HG03521 (cell line): ENCODE measurements around the gene MAP2K3.
"Not testable (repeated sequence)": the region's sequence is repeated elsewhere in the genome, so short reads cannot be mapped to it uniquely, and the experiment has no call there.

Experiments
- ATAC-seq: cut with Tn5 transposase; IDR thresholded peaks from one replicate; pipeline ENCODE4 v1.9.1; 2021; ENCODE audit warnings: mild to moderate bottlenecking, moderate library complexity; ENCODE audit not compliant: unreplicated experiment

MAP2K3 gene

DNA sequence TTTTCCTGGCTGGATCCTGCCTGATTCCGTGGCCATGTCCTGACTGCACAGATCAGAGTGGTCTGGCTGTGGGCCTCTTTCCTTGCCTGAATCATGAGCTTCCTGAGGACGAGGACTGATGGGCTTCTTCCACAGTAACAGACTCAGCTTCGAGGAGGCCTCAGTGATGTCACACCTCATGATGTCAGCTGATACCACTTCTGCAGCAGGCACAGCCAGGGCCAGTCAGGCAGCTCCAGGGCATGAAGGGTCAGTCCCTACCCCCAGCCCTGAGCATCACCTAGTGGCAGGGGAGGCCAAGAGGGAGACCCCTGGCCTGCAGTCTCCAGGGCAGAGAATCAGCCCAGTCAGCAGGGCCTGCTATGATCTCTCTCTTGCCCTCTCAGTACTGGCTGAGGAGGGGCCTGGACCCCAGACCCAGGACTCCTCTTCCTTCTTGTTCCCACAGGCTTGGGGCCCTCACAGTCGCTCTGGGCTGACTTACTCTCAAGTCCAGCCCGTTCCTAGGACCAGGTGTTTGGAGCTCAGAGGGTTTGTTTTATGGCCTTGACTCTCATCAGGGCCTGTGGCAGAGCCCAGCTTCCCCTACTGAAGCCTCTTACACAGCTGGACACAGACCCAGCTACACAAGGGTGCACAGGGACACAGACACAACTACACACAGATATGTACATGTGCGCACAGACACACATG lies 65.0 kb downstream of the MAP2K3 start:
- not testable (repeated sequence) for ATAC-seq

DNA sequence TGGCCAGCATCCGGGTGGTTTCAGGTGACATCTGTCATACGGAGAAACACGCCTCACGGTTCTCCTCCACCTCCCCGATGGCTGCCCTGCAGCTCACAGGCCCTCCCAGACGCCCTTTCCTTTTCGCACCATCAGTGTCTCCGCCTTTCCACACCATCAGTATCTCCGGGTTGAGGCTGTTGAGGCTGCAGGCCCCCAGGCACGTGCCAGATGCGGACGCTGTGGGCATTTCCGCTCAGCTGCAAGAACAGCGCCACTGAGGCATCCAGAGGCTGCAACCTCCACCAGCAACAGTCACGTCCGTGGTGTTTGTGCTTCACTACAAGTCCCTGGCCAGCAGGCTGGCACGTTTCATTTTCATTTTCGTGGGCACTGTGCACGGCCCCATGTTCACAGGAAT lies 66.0 kb downstream of the MAP2K3 start:
- not testable (repeated sequence) for ATAC-seq

DNA sequence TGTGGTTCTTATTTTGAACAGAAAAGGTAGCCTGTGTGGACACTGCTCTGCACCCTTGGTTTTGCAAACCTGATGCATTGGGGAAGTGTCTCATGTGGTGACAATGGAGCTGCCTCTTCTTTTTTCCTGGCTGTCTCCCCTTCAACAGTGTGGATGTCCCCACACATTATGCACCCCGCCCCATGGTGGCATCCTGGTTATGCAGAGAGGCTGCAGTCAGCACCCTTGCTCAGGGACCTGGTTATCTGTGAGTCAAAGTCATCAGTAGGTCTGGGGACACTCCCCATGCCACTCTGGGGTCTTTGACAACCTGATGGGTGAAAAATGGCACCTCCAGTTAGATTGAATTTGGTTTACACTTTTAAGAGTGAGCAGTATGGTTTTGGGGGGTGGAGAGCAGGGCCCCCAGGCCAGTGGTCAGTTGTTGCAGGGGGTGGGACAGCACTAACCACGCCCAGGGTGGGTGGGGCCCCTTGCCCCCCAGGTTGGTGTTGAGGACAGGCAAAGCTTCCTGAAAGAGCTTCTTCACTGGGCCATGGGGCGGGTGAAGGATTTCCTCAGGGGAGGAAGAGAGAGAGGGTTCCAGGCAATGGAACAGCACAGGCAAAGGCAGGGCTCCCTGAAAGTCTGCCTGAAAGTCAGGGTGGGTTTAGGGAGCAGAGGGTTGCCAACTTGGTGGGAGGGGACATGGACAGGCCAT lies 67.0 kb downstream of the MAP2K3 start:
- ATAC-seq: no peak

DNA sequence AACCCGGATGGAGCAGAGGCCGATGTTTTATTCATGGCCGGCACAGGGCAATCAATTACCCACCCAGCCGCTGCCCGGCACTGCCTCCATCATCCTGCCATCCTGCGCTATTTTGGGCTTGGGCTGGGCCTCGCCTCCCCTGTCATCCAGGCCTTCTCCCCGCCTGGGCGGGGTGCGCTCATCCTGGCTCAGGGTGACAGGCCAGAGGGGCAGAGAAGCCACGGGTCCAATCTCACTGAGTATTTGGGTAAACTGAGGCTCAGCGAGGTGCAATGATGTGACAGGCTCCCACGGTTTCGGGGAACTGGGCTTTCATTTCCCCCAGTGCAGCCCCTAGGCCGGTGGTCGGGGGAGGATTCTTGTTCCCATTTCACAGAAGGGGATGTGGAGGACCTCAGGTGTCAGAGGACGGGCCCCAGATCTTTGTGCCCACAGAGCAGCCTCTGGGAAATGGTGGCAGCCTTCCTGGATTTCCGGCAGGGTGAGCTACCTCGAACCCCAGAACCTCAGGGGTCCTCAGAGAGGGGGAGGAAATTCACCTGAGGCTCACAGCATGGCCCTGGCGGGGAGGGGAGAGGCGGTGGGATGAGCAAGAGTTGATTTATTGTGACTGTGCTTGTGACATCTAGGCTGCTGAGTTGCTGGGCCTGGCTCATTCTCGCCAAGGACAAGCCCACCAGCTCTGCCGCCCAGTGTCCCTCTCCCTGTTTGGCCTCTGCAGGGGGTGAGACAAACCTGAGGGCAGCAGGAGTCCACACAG lies 67.9 kb downstream of the MAP2K3 start:
- no peak for ATAC-seq

DNA sequence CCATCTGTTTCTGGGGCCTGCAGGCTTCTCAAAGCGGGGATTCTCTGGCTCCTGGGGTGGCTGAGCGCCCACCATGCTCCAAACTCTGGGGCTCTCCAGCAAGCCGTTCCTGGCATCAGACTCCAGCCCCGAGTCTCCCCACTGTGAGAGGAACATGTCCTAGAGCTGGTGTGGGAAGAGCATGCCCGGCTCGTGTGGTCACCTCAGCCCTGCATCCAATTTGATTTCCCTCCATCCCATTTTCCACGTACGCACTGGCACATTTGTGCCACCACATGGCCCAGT lies 68.4 kb downstream of the MAP2K3 start:
- no peak for ATAC-seq

DNA sequence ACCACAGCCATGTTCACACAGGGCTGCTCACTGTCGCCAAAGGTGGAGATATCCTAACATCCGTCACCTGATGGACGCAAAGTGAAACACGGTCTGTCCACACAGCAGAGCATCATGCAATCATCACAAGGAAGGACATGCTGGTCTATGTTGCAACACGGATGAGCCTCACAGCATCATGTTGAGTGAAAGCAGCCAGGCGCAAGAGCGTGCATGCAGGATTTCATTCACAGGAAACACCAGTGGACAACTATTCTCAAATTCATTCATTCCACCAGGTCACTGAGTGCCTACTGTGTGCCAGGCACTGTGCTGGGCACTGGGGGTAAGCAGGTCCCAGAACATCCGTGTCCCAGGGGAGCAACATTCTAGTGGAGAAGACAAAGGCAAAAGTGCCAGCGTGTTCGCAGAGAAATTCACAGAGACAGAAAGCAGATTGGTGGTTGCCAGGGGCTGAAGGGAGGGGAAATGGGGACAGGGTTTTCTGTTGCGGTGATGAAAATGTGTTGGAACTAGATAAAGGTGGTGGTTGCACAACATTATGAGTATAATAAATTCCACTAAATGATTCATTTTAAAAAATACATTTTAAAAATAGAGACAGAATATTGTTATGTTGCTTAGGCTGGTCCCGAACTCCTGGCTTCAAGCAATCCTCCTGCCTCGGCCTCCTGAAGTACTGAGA lies 69.0 kb downstream of the MAP2K3 start:
- ATAC-seq: no peak

DNA sequence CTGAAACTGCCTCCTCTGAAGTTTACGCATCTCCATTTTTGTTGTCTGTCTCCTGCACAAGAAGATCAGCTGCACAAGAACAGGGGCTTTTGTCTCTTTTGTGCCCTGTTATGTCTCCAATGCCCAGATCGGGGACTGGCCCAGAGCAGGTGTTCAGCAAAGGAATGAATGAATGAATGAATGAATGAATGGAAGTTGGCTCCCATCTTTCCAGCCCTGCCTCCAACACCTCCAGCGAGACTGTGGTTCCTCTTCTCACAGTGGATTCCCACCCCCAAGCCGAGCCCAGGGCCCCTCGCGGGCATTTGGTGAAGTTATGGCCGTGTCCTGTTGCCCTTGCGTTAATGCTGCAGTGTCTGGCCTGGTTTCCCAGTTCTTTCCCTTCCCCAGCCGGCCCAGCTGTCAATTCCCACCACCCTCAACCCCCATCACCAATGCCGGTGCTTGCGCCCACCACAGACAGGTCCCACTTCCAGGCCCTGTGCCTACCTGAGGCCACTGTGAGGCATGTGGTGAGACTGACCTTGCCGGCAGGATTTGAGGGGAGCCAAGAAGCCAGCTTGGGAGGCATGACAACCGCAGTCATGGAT lies 70.4 kb downstream of the MAP2K3 start:
- ATAC-seq: no peak

DNA sequence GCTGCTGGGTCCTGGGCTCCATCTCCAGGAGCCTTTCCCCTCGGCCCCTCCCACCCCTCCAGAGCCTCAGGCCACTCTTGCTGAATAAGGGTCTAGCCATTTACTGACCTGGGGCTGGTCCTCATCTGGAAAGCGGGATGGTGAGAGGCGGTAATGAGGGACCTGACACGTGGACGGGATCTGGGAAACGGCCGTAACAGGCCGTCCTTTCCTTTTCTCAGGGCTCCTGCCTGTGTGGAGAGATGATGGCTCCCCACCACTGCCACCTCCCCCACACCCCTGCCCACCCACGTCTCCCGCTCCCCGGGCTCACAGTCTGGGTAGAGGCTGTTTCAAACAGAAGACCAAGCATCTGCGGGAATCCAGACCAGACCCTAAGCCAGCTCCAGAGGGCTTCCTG lies 71.1 kb downstream of the MAP2K3 start:
- no peak for ATAC-seq

DNA sequence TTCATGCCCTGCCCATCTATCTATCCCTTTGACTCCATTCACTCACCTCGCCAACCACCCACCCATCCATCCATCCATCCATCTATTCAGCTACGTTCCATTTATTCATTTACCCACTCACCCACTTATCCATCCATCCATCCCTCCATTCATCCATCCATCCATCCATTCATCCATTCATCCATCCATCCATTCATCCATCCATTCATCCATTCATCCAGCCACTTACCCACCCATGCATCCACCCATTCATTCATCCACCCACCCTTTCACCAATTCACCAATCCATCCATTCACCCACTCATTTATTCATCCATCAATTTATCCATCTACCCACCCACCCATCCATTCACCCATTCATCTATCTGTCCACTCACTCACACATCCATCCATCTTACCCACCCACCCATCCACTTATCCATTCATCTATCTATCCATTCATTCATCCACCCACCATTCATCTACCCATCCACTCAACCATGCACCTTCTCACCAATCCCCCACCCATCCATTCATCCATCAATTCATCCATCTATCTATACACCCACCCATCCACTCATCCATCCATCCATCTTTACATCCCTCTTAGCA lies 72.1 kb downstream of the MAP2K3 start:
- no peak for ATAC-seq

DNA sequence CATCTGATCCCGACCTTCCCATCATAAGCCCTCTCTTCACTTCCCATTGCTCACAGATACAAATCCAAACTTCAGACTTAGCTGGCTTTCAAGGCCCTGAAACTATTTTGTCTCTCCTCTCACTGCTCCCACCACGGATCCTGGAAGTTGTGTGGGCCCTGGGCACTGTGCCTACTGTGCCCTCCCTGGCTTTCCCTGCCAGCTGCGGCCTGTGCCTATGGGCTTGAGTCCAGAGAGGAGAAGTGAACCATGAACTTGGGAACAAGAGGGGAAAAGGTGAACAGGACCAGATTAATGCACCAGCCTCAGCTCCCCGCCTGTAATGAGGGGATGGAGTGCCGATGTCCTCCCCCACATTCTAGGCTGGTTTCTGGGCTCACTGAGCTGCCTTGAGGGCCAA lies 72.8 kb downstream of the MAP2K3 start:
- no peak for ATAC-seq

DNA sequence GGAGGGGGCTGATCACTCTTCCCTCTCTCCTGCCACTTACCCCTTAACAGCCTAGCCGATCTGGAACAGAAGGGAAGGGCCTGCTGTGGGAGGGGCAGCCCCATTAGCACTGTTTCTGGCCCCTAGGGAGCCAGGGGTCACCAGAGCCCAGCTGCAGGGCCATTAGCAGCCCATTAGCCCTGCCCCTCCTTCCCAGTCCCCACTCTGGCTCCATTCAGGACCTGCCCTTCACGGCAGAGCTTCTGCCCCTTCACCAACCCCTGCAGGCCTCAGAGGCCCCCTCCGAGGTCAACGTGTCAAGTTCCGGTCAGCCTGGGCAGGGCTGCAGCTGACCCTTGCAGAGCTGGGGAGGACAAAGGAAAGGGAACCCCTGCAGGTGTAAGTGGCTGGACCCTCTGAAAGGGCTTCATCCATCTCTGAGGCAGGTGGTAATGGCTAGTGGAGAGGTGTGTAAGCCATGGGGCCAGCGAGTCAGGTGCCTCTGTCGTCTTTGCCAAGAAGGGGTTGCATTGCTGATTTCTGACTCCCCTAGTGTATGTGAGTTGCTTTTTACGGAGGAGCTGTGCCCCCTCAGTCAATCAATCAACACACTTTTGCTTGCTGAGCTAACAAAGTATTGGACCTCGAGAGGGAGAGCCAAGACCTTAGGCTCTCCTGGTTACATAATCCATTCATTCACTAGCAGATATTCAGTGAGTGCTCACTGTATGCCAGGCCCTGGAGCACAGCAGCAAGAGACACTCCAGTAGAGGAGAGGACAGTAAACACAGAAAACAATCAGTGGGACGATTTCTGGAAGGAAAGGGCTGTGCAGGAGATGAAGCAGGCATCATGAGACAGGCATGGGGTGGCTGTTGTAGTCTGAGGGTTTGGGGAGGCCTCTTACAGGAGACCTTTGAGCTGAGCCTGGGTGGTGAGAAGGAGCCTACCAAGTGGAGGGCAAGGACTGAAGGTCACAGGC lies 73.5 kb downstream of the MAP2K3 start:
- no peak for ATAC-seq

DNA sequence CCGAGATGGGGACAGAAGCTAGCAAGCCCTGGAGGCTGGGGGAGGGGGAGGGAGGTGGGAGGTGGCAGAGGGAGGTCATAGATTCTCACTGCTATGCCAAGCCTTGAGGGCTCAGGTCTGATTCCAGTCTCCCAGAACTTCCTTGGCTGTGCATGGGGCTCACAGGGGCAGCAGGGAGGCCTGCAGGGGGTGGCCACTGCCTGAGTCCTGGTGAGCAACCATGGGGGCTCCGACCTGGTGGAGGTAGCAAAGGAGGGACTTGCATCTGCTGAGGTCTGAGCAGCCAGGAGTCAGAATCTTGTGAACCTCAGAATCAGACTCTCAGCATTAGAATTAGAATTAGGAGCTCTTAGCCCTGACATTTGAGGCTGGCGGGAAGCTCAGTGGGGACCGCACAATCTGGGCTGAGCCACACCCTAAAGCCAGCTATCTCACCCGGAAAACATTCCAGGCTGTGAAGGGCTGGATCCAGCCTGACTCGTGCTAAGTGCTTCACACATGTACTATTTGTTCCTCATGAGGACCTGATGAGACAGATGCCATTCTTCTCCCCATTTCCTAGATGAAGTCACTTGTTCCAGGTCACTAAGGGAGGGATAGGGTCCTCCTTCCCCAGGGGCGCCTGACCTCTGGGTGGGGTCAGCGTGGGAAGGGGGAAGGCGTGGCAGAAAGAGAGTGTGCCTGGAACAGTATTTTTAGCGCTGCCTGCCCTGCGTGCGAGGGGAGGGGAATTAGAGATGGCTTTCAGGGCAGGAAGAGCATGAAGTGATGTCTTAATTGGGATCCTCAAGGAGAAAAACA lies 74.4 kb downstream of the MAP2K3 start:
- ATAC-seq: no peak

DNA sequence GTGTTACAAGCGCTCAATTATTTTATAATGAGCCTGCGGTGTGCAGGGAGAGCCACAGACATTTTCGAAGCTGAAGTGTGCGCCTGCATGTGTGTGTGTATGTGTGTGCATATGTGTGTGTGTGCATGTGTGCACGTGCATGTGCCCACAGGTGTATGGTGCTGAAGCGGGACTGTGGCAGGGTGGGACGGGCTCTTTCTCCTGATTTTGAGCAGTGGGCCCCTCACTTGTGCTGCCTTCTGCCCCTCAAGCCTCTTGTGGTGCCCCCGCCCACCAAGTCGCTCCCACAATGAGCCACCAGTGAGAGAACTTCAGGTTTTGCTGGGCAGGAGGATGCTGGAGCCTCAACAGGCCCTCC lies 75.0 kb downstream of the MAP2K3 start:
- ATAC-seq: no peak

DNA sequence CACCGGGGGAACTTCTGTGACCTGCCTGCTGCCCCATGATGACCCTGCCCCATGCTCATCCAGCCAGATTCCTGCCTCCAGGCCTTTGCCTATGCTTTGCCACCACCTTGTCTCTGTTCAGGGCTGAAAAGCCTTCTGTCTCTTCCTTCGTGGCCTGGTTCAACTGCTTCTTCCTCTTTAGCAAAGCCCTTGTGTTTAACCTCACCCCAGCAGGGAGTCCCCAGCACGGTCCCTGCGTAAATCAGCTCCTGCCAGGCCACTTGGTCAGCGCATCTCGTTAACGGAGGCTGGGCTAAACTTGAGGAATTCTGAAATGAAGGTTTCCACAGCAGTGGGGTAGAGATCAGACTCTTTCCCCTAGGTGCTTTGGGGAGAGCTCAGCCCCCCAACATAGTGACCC lies 75.5 kb downstream of the MAP2K3 start:
- ATAC-seq: no peak

DNA sequence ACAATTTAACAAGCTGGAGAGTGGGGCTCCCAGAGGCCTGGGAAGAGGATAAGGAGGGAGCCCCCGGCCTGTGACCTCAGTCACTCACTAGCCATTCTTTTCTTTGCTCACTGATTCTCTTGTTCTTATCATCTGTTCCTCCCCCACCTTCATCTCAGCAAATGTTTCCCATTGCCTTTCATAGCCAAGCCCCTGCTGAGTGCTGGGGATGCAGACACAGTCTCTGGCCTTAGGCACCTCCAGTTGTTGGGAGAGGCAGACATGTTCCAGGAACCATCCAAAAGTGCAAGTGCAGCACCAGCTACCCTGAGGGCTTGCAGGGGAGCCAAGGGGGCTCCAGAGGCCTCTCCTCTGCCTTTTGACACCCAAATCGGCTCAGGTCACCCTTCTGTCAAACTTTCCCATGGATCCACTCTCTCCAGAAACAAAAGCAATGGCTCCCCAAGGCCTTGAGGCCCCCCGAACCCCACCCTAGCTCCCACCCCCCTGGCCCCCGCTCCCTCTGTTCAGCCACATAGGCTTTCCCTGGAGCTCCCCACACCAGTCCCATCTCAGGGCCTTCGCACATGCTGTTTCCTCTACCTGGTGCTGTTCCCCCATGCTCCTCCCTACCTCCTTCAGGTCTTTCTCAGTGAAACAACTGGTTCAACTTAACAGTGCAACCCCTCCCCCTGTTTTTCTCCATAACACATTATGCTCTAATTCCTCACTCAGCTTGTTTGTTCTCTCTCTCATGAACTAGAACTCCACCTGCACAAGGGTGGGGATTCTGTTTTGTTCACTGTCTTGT lies 76.7 kb downstream of the MAP2K3 start:
- ATAC-seq: no peak

DNA sequence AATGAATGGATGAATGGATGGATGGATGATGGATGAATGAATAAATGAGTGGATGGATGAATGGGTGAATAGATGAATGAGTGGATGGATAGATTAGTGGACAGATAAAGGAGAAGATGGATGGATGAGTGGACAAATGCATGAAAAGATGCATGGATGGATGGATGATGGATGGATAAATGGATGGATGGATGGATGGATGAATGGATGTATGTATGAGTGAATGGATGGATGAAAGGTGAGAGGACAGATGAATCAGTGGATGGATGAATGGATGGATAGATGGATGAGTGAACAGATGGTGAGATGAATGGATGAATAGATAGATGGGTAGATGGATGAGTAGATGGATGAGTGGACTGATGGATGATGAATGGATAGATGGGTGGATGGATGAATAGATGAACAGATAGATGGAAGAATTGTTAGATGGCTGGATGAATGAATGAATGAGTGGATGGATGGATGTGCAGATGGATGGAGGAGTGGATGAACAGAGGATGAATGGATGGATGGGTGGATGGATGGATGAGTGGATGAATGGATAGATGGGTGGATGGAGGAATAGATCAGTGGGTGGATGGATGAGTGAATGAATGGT lies 77.9 kb downstream of the MAP2K3 start:
- ATAC-seq: no peak

DNA sequence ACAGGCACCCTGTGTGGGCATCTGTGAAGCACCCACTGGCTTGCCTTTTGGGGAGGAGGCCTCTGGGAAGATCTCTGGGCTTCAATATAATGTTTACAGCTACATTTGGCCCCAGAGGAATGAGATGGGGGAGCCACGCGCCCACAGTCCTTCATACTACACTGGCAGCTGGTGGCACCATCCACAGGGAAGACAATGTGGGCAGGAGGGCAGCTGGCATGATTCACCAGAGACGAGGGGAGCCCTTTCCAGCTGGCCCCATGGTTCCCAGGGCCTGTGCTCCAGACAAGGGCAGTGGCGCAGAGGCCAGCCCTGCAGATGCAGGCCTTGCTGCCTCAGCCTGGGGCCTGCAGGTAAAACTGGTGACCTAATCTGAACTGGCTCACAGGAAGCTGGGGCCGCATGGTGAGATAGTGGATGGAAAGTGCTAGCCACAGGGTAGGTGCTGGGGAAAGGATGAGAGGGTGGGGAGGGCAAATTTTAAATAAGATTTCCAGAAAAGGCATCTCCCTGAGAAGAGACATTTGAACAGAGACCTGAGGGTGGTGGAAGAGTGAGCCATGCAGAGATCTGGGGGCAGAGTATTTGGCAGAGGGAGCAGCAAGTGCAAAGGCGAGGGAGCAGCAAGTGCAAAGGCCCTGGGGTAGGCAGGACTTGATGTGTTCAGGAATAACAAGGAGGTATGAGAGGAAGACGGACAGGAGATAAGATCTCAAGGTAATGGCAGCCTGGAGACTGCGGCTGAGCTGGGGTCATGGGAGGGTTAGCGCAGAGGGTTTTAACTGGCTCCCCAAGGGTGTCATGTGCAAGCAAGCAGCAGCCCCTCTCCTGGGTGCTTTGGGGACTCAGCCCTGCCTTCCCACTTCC lies 79.5 kb downstream of the MAP2K3 start:
- ATAC-seq: no peak
